Activated B cell treated with CpG ODN at 0.5 μM for 24 hours (primary cell): ENCODE measurements around the gene RAD54L2. TPM values are rescaled to one million over a fixed set of nuclear protein-coding genes. Genes with fewer than 3 reads are reported as not detected.

Experiments
- ATAC-seq: fragments of 200-7000 bp; cut with Tn5 transposase; one replicate; pipeline ENCODE4 v1.10.0; 2021; ENCODE audit warnings: low read depth, mild to moderate bottlenecking, moderate library complexity
- CTCF ChIA-PET: fragments of 350-600 bp; sonication (Branson Sonifier 250); formaldehyde crosslinking; loops from one replicate; lab custom pipeline; 2021; ENCODE audit warnings: antibody characterized with exemption; lab: Charles Lee
- POLR2A ChIA-PET: fragments of 350-600 bp; sonication (Branson Sonifier 250); formaldehyde crosslinking; loops from one replicate; lab custom pipeline; 2021; ENCODE audit warnings: antibody characterized with exemption; lab: Charles Lee
- DNase-seq: peaks from one replicate; pipeline ENCODE4 v3.0.0; 2022
- H3K27ac Mint-ChIP-seq: one replicate; pipeline ENCODE4 v1.8.0; 2020; ENCODE audit warnings: mixed read lengths
- H3K27me3 Mint-ChIP-seq: one replicate; pipeline ENCODE4 v1.8.0; 2021; ENCODE audit warnings: mixed read lengths
- H3K36me3 Mint-ChIP-seq: one replicate; pipeline ENCODE4 v1.8.0; 2021; ENCODE audit warnings: low read depth, mixed read lengths
- H3K4me1 Mint-ChIP-seq: one replicate; pipeline ENCODE4 v1.8.0; 2021; ENCODE audit warnings: mixed read lengths
- H3K4me3 Mint-ChIP-seq: one replicate; pipeline ENCODE4 v1.8.0; 2020; ENCODE audit warnings: mild to moderate bottlenecking, mixed read lengths
- H3K9me3 Mint-ChIP-seq: one replicate; pipeline ENCODE4 v1.8.0; 2020; ENCODE audit warnings: mixed read lengths
- intact Hi-C: fragments of 100-400 bp; cut with micrococcal nuclease; formaldehyde crosslinking; loops from one replicate; pipeline ENCODE4 v1.15.1; 2024
- total RNA-seq: library from RNA; stranded (reverse); gene quantifications from 2 replicates; pipeline ENCODE4 v1.2.3, GENCODE V29; 2022
- TF ChIP-seq, protein P1 (sequence below): fragments of 200-600 bp; IDR thresholded peaks from one replicate; pipeline ENCODE4 v1.8.0; 2022; ENCODE audit warnings: antibody characterized with exemption, mild to moderate bottlenecking

RAD54L2 gene
- total RNA-seq, 1 donor from 2014 or later = 39.3 TPM

DNA sequence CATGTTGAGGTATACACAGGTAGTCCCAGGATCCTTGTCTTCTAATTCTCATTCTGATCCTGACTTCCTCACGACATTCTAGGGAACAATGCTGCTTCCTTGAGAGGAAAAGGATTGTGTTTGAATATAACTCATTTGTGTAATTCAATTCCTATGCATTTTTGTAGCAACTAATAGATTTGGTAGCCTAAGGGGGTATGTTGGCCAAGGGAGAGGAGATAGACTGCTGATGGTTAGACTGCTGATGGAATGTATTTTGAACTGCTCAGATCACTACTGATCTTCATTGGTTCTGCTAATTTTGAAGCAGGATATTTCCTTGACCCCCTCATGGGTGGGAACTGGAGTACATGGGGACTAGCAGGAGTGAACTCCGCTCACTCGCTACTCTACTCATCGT, 39.7 kb downstream of the RAD54L2 start:
- TF ChIP-seq, protein P1, sequence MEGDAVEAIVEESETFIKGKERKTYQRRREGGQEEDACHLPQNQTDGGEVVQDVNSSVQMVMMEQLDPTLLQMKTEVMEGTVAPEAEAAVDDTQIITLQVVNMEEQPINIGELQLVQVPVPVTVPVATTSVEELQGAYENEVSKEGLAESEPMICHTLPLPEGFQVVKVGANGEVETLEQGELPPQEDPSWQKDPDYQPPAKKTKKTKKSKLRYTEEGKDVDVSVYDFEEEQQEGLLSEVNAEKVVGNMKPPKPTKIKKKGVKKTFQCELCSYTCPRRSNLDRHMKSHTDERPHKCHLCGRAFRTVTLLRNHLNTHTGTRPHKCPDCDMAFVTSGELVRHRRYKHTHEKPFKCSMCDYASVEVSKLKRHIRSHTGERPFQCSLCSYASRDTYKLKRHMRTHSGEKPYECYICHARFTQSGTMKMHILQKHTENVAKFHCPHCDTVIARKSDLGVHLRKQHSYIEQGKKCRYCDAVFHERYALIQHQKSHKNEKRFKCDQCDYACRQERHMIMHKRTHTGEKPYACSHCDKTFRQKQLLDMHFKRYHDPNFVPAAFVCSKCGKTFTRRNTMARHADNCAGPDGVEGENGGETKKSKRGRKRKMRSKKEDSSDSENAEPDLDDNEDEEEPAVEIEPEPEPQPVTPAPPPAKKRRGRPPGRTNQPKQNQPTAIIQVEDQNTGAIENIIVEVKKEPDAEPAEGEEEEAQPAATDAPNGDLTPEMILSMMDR = no peak
- Mint-ChIP-seq H3K4me3 (no peak overlapping the region), H3K9me3 (no peaks in the 10 kb centered on the region), H3K36me3 (peaks cover 40% of the 10 kb centered on the region), H3K27ac (no peak overlapping the region), H3K4me1 (no peaks in the 10 kb centered on the region), H3K27me3 (no peaks in the 10 kb centered on the region)
- POLR2A ChIA-PET = interaction anchor here (0.7 kb wide), 1 partner anchor 8 kb away, joined by 5 read pairs; no protein-coding TSS in a partner anchor
- intact Hi-C loops = no loop called here
- DNase-seq (no peak), ATAC-seq (no peak)
- CTCF ChIA-PET = no interaction called here

DNA sequence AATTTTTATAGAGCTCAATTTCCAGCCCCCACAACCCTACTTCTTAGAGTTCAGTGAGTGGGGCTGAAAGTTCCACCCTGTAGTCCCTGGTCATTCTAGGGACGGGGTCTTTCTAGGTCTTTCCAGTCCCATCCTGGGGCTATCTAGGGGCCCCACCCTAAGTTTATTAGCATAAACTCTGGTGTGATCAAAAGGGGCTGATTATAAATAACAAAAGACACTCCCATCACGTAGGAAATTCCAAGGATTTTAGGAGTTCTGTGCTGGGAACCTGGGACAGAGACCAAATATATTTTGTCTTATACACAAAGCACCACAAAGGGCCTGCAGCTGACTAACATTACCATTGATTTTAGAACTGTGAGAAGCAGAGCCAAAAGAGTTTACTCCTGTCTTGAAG, 41.9 kb downstream of the RAD54L2 start:
- ATAC-seq (no peak), DNase-seq (no peak)
- Mint-ChIP-seq H3K36me3 (peaks cover 39% of the 10 kb centered on the region), H3K4me3 (no peak overlapping the region), H3K27ac (no peak overlapping the region), H3K9me3 (no peaks in the 10 kb centered on the region), H3K4me1 (no peaks in the 10 kb centered on the region), H3K27me3 (no peaks in the 10 kb centered on the region)
- TF ChIP-seq, protein P1 = no peak
- CTCF ChIA-PET = no interaction called here
- POLR2A ChIA-PET = interaction anchor here (0.6 kb wide), 1 partner anchor 57 kb away, joined by 3 read pairs; no protein-coding TSS in a partner anchor
- intact Hi-C loops = no loop called here

DNA sequence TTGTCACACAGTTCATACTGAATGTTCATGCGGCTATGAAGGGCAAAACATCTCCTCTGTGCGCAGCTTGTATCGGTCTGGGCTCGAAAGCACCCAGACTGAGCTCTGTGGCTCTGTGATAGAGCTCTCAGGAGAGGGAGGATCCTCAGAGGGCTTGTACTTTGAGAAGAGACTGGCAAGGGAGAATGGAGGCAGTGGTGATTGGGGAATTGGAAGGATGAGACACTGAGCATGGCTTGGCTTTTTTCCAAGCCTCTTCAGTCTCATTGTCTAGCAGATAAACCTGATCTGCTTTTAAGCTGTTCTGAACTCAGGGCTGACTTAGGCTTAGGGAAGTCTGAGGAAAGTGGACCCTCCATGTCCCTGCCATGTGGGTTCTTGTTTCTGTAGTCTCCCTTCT, 43.0 kb downstream of the RAD54L2 start:
- Mint-ChIP-seq H3K4me1 (no peaks in the 10 kb centered on the region), H3K27ac (no peak overlapping the region), H3K9me3 (no peaks in the 10 kb centered on the region), H3K36me3 (peaks cover 39% of the 10 kb centered on the region), H3K27me3 (no peaks in the 10 kb centered on the region), H3K4me3 (no peak overlapping the region)
- TF ChIP-seq, protein P1 = no peak
- CTCF ChIA-PET = interaction anchor here (1.0 kb wide), 1 partner anchor 219 kb away, joined by 4 read pairs; no protein-coding TSS in a partner anchor
- POLR2A ChIA-PET = no interaction called here
- DNase-seq (no peak), ATAC-seq (no peak)
- intact Hi-C loops = no loop called here

DNA sequence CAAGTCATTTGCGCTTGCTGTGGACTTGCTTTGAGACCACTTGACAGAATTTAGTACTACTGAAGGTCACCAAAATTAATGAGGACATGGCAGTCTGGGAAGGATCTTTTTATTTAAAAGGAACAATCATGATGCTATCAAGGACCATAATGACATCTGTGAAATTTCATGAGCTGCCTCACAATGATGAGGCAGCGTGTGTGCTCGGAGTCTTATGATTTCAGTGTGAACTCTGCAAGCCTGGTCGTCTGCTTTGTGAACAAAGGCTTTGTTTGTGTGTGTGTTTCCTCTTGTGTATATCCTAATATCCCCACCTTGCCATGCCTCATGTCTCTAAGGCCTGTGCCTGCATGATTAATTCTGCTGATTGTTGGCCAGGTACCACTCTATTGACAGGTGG, 46.7 kb downstream of the RAD54L2 start:
- POLR2A ChIA-PET = no interaction called here

DNA sequence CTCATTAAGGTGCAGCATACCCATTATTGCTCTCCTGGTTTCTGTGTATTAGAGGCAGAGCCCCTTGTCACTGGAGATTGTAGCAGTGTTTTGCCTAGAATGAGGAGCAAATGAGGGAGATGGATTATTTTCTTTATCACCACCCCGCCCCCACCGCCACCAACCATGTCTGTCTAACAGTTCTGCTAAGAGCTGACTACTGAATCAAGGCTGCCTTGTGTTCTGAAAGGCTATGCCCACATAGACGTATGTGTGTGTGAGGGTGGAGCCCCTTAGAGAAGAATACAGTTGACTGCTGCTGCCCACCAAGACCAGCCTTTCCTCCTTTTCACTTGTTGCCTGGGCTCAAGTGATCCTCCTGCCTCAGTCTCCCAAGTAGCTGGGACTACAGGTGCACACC, 47.4 kb downstream of the RAD54L2 start:
- H3K4me3 Mint-ChIP-seq = no peak overlapping the region
- H3K4me1 Mint-ChIP-seq = peaks cover 7% of the 10 kb centered on the region
- H3K9me3 Mint-ChIP-seq = no peaks in the 10 kb centered on the region
- ATAC-seq (no peak), DNase-seq (no peak)
- POLR2A ChIA-PET = no interaction called here
- intact Hi-C loops = no loop called here
- no peaks in the 10 kb centered on the region for H3K27me3 Mint-ChIP-seq
- no peak overlapping the region for H3K27ac Mint-ChIP-seq
- peaks cover 35% of the 10 kb centered on the region for H3K36me3 Mint-ChIP-seq
- TF ChIP-seq, protein P1 = no peak
- CTCF ChIA-PET = no interaction called here

More for the DNA sequence above, 46.7 kb downstream of the RAD54L2 start:
- no peaks in the 10 kb centered on the region for H3K27me3 Mint-ChIP-seq
- no peak overlapping the region for H3K27ac Mint-ChIP-seq
- intact Hi-C loops = no loop called here
- ATAC-seq = no peak
- H3K4me3 Mint-ChIP-seq = no peak overlapping the region
- peaks cover 7% of the 10 kb centered on the region for H3K4me1 Mint-ChIP-seq
- DNase-seq = no peak
- CTCF ChIA-PET = no interaction called here
- no peaks in the 10 kb centered on the region for H3K9me3 Mint-ChIP-seq
- TF ChIP-seq, protein P1 = no peak
- peaks cover 28% of the 10 kb centered on the region for H3K36me3 Mint-ChIP-seq

Other genes starting within 250 kb of the RAD54L2 start
- gene MANF, start 153.4 kb upstream of the RAD54L2 start, total RNA-seq = 64.2 and 66.1 TPM in 2 replicates
- gene RBM15B, start 147.4 kb upstream of the RAD54L2 start, total RNA-seq = 28.0 and 28.9 TPM in 2 replicates
- gene DCAF1, start 38.7 kb upstream of the RAD54L2 start, total RNA-seq = 33.1 and 37.4 TPM in 2 replicates
- gene TEX264, start 132.5 kb downstream of the RAD54L2 start, total RNA-seq = 24.1 and 24.4 TPM in 2 replicates
- gene GRM2, start 168.3 kb downstream of the RAD54L2 start, total RNA-seq = 0.58 and 1.4 TPM in 2 replicates
- not detected in 2 replicates for gene IQCF6, start 240.5 kb downstream of the RAD54L2 start, total RNA-seq